Esophagus muscularis mucosa (tissue), 4 donors: Measurements from ENCODE around the gene SLC26A1. TPM values are rescaled to one million over a fixed set of nuclear protein-coding genes. Genes with fewer than 3 reads are reported as not detected.

Source experiments
- DNase-seq: peaks from one replicate; pipeline ENCODE4 v3.0.0-alpha.2; 2017; ENCODE audit errors: extremely low spot score
- H3K27ac ChIP-seq, 4 donors: fragments of 200-600 bp; sonication (generic); replicated peaks in 1 of 4; 1 replicate in 3 of 4; 2 replicates in 1 of 4; pipeline ENCODE4 v1.5.1; 2016 to 2019; ENCODE audit warnings: mild to moderate bottlenecking in 1 of 4
- H3K27me3 ChIP-seq, 4 donors: fragments of 200-600 bp; sonication (generic); one replicate each; pipeline versions ENCODE4 v1.5.1 to v1.6.0; 2016 to 2019
- H3K36me3 ChIP-seq, 4 donors: fragments of 200-600 bp; sonication (generic); one replicate each; pipeline ENCODE4 v1.5.1; 2016 to 2019
- H3K4me1 ChIP-seq, 4 donors: fragments of 200-600 bp; sonication (generic); one replicate each; pipeline ENCODE4 v1.5.1; 2016 to 2019
- H3K4me3 ChIP-seq, 4 donors: fragments of 200-600 bp; sonication (generic); 1 replicate in 2 of 4; 2 replicates in 2 of 4; pipeline ENCODE4 v1.5.1; 2016 to 2019; ENCODE audit warnings: mild to moderate bottlenecking in 4 of 4, moderate library complexity in 1 of 4
- H3K9me3 ChIP-seq, 4 donors: fragments of 200-600 bp; sonication (generic); 1 replicate in 3 of 4; 2 replicates in 1 of 4; pipeline ENCODE4 v1.5.1; 2016 to 2019
- CTCF ChIP-seq, 3 experiments: fragments of 200-600 bp in 2 of 3; fragments of 450-650 bp in 1 of 3; sonication (generic) in 2 of 3; IDR thresholded peaks; one replicate each; pipeline ENCODE4 v1.5.1; 2017 to 2019; ENCODE audit warnings: antibody characterized with exemption in 3 of 3, mild to moderate bottlenecking in 2 of 3, moderate library complexity in 1 of 3
- EP300 ChIP-seq: sonication (generic); formaldehyde crosslinking; IDR thresholded peaks from one replicate; pipeline ENCODE4 v1.6.1; 2017; ENCODE audit warnings: antibody characterized with exemption
- POLR2A ChIP-seq: fragments of 450-650 bp; IDR thresholded peaks from one replicate; pipeline ENCODE4 v1.6.1; 2017; ENCODE audit warnings: antibody characterized with exemption, moderate library complexity, mild to moderate bottlenecking, low read depth
- POLR2AphosphoS5 ChIP-seq, 2 donors: sonication (generic); formaldehyde crosslinking; IDR thresholded peaks; one replicate each; pipeline ENCODE4 v1.6.1; 2017; ENCODE audit warnings: antibody characterized with exemption in 2 of 2
- WGBS: methylation state at CpG from one replicate; pipeline ENCODE4 v1.1.5; 2018; 5-methylcytosine and 5-hydroxymethylcytosine counted together
- intact Hi-C: fragments of 100-400 bp; cut with DNase I; formaldehyde crosslinking; loops from one replicate; pipeline ENCODE4 v1.15.1; 2023
- total RNA-seq, 4 donors: library from RNA; depleted of rRNA; stranded (reverse); fragments of >200 nt; gene quantifications; one replicate each; pipeline versions ENCODE4 v1.1.0 to v1.2.1, GENCODE V29; 2016

Gene SLC26A1
- total RNA-seq, 4 donors from 2014 or later = 0.06 TPM; not detected in 3

- intact Hi-C loops = no loop called here
- H3K27ac ChIP-seq = no peak overlapping the region
These were observed 22.2 kb downstream of the SLC26A1 start for GRCh38 chr4:970854-971520.

GRCh38 chr4:970046-970745 lies 23.0 kb downstream of the SLC26A1 start:
- Histone ChIP-seq H3K27ac (no peak overlapping the region), H3K4me1 (peaks cover 23 to 54% (median 45%) of the 10 kb centered on the region in 4 donors), H3K27me3 (peaks cover 0 to 15% (median 6%) of the 10 kb centered on the region in 4 donors), H3K4me3 (no peak overlapping the region), H3K9me3 (no peaks in the 10 kb centered on the region), H3K36me3 (peaks cover 7 to 26% (median 22%) of the 10 kb centered on the region in 4 donors)
- no peak for TF ChIP-seq POLR2AphosphoS5 (IDR thresholded peaks at IDR 0.05)
- TF ChIP-seq CTCF (IDR thresholded peaks at IDR 0.05) = no peak
- no peak for TF ChIP-seq POLR2A
- no peak for TF ChIP-seq EP300
- intact Hi-C loops = no loop called here
- over 99% methylated on average over 15 of the region's 25 CpGs for WGBS
- no peak for DNase-seq

More at GRCh38 chr4:970854-971520, 22.2 kb downstream of the SLC26A1 start:
- TF ChIP-seq POLR2AphosphoS5 (IDR thresholded peaks at IDR 0.05) (no peak), EP300 (no peak), CTCF (IDR thresholded peaks at IDR 0.05) (no peak), POLR2A (no peak)
- H3K36me3 ChIP-seq = peaks cover 7 to 18% (median 15%) of the 10 kb centered on the region in 4 donors
- no peak for DNase-seq
- H3K27me3 ChIP-seq = peaks cover 0 to 15% (median 6%) of the 10 kb centered on the region in 4 donors
- H3K4me3 ChIP-seq = no peak overlapping the region
- peaks cover 23 to 54% (median 45%) of the 10 kb centered on the region in 4 donors for H3K4me1 ChIP-seq
- 81% methylated on average over 12 of the region's 17 CpGs for WGBS
- no peaks in the 10 kb centered on the region for H3K9me3 ChIP-seq

- H3K9me3 ChIP-seq = no peaks in the 10 kb centered on the region
- WGBS = 100% methylated on average over 1 of the region's 23 CpGs
These were observed 24.4 kb downstream of the SLC26A1 start for GRCh38 chr4:968621-969394.

DNA sequence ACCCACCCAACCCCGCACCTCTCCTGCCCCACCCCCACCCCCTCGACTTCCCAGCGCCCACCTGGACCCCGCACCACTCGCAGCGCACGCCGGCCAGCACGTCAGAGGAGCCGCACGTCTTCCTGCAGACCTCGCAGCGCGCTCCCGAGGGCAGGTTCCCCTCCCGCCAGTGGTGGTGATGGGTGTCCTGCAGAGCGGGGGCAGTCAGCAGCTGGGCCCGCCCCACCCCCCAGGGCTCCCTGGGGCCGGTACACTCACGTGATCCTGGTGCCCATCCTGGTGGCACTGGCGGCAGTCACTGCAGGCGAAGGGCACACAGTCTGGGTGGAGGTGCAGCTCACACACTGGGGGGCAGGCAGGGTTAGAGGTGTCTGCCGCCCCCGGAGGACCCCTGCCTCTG lies 25.0 kb downstream of the SLC26A1 start:
- intact Hi-C loops = no loop called here
- H3K4me3 ChIP-seq = peak overlapping the region in 1 of 4 donors; percentile 12
- H3K36me3 ChIP-seq = peaks cover 7 to 43% (median 34%) of the 10 kb centered on the region in 4 donors
- no peak for DNase-seq
- H3K9me3 ChIP-seq = no peaks in the 10 kb centered on the region
- peaks cover 0 to 15% (median 6%) of the 10 kb centered on the region in 4 donors for H3K27me3 ChIP-seq
- TF ChIP-seq POLR2AphosphoS5 (IDR thresholded peaks at IDR 0.05) (no peak), CTCF (IDR thresholded peaks at IDR 0.05) (no peak), EP300 (no peak), POLR2A (no peak)
- H3K27ac ChIP-seq = no peak overlapping the region
- H3K4me1 ChIP-seq = peaks cover 23 to 47% (median 38%) of the 10 kb centered on the region in 4 donors
- no CpG with 5 or more reads among the region's 24 CpGs for WGBS

More at GRCh38 chr4:968621-969394, 24.4 kb downstream of the SLC26A1 start:
- Histone ChIP-seq H3K27ac (no peak overlapping the region), H3K4me1 (peaks cover 23 to 49% (median 41%) of the 10 kb centered on the region in 4 donors), H3K4me3 (no peak overlapping the region), H3K36me3 (peaks cover 7 to 40% (median 31%) of the 10 kb centered on the region in 4 donors), H3K27me3 (peaks cover 0 to 15% (median 6%) of the 10 kb centered on the region in 4 donors)
- no peak for DNase-seq
- TF ChIP-seq POLR2A = no peak
- no peak for TF ChIP-seq POLR2AphosphoS5 (IDR thresholded peaks at IDR 0.05)
- no peak for TF ChIP-seq CTCF (IDR thresholded peaks at IDR 0.05)
- TF ChIP-seq EP300 = no peak
- intact Hi-C loops = no loop called here
